IPS DF 19.7 (cell line): ENCODE data around the gene KIRREL3.

ENCODE experiments used
- DNase-seq: peaks from one replicate; pipeline ENCODE4 v3.0.0-alpha.2; 2013; ENCODE audit warnings: low read depth, low spot score

Gene KIRREL3

DNA sequence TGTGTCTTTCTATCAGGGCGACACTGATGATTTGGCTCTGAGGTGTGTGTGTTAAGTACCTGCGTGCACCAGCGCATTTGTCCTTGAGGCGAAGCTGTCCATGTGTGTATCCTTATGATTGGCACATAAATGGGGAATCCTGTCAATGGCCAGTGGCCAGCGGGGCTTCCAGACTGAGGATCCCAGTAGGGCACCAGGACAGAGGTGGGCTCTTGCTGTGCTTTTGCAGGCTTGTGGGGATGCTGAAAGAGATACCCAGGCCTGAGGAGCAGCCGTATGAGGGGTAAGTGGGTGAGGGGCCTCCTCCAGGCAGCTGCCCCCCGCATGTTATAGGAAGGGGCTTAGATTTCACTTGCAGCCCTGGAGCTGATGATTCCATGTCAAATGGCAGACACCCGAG is 488.3 kb downstream of the KIRREL3 start:
- DNase-seq = no peak

DNA sequence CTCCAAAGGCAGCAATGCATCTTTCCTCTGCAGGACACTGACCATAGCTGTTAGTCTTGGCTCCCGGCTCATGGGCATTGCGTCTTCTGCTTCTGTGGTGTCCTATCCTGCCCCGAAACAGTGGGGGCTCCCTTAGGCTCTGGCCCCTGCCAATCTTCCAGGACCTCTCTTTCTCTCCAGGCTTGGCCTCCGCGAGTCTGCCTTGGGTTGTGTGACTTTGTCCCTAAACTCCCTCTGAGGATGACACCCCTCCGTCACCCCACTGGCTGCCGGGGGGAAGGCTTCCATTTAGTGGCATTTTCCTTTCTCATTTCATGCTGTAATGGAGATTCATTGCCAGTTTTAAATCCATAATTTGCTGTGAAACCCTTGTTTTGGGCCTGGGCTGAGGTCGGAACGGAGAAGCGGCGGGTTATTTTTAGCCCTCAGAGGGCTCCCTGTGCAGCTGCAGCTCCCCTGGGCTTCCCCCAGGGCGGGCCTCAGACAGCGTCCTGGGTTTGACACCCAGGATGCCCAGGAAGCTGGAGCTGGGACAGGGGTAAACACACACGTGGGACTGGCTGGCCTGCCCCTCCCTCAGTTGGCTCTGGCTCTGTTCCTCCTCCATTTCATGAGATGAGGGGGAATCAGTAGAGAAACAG is 489.0 kb downstream of the KIRREL3 start:
- no peak for DNase-seq

DNA sequence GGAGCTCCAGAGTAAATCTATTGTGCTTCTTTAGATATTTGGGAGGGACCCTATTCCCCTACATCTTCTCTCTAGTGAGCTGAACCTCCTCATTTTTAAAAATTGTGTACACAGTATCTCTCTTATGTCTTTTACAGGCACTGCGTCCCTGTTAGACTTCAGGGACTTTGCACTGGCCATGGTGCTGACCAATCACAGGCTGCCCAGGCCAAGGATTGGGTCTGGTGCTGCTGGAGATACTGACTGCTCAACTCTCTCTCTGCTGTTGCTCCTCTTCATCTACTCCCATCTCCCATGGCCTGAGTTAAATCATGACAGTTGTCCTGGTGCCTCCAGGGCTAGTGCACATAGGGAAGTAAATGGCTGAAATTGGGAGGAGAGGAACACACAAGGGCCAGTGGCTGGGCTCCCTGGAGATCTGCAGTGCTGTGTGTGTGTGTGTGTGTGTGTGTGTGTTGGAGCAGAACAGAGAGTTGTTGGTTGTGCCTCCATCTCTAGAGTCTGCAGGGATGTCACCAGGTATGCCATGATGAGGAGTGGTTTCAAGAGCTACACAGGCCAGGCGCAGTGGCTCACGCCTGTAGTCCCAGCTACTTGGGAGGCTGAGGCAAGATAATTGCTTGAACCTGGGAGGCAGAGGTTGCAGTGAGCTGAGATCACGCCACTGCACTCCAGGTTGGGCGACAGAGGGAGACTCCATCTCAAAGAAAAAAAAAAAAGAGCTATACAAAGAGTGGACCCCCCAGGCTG is 489.8 kb downstream of the KIRREL3 start:
- DNase-seq = no peak

GRCh38 chr11:126507646-126508045 is 492.9 kb downstream of the KIRREL3 start:
- no peak for DNase-seq

GRCh38 chr11:126506789-126507188 is 493.8 kb downstream of the KIRREL3 start:
- no peak for DNase-seq

GRCh38 chr11:126502982-126503381 is 497.6 kb downstream of the KIRREL3 start:
- DNase-seq = no peak

GRCh38 chr11:126502159-126502558 is 498.4 kb downstream of the KIRREL3 start:
- DNase-seq = no peak

DNA sequence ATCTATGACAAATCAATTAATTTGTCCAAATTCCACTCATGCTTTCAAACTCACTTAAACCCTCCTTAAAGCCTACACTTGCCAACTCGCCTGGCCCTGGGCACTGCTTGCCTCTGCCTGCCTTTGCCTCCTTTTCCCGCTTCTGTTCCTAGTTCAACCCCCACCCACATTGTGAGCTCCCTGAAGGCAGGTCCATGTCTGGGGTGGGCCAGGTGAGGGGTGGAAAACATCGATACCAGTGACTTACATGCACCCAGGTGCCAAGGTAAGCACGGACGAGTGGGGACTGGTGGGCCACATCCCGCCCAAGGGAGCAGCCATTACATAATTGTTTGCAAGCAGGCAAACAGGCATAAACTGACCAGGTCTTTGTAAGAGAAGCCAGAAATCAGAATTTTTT is 498.9 kb downstream of the KIRREL3 start:
- no peak for DNase-seq

DNA sequence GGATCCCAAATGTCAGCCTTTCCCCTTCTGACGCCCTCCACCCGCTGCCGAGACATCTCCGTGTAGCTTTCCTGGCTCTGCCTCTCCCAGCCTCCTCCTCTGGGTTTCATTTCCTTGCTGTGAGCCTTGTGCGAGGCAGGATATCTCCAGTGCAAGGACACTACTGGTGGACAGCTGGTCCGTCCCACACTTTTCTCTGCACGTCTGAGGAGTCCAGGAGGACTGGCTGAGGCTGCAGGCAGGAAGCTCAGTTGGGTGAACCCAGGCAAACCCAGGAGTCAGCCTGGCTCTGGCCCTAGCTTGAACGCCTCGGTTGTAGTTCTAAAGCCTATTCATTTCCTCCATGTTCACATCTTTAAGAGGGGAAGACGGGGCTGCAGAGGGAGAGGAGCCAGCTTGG is 499.6 kb downstream of the KIRREL3 start:
- DNase-seq = no peak

- no peak for DNase-seq
Measured at GRCh38 chr11:126499131-126499752, 501.3 kb downstream of the KIRREL3 start.

- no peak for DNase-seq
Measured at GRCh38 chr11:126498281-126498680, 502.3 kb downstream of the KIRREL3 start.

GRCh38 chr11:126497581-126498122 is 502.9 kb downstream of the KIRREL3 start:
- DNase-seq = no peak

- no peak for DNase-seq
Measured at GRCh38 chr11:126496576-126497337, 503.8 kb downstream of the KIRREL3 start.

DNA sequence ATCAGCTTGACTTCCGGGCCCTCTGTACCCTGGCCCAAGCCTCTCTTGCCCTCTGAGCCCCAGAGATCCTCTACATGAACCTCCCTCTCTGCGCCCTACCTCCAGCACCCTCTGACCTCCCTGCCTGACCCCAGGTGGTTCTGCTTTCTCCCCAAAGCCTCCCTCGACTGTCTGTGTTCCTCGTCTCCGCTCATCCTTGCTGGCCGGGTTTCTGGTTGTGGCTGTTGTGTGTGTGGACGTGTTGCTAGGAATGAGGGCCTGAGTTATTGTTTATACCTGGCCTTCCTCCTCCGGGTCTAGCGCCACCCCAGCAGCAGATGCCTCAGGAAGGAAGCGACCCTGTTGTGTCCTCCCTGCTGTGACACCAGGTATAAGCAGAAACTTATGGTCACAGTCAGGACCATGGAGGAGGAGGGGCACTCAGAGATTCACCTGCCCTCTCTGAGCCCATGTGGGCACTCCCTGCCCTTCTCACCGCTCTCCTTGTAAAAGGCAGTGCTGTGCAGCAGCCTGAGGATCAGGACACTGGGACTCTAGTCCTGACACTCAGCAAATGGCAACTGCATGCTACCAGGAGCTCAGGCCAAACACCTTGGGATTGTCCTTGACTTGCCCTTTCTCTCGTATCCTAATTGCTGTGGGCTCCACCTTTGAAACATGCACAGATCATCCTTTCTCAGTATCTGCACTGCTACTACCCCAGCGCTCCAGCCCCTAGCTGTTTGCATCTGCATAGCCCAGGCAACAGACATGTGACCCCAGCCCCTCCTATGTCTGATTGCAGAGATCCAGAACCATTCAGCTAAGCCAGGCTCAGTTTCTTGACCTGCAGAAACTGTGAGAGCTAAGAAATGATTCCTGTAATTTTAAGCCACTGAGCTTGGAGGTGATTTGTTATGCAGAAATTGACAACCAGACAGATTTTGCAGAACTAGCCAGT is 505.0 kb downstream of the KIRREL3 start:
- DNase-seq = no peak

DNA sequence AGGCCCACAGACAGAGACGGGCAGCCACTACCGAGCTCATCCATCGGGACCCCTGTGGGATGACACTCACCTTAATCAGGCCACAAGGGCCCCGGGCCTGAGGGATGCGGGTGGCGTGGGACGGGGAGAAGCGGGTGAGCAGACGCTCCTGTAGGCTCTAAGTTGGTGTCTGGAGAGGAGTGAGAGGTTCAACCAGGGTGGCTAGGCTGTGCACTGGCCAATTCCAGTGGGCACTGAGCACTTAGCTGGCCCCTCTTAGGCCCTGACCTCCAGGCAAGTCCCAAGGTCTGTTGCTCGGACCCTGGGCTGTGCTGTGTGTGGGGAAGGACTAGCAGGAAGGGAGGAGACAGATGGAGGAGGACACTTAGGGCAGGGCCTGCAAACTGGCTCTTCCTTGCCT is 505.7 kb downstream of the KIRREL3 start:
- no peak for DNase-seq

DNA sequence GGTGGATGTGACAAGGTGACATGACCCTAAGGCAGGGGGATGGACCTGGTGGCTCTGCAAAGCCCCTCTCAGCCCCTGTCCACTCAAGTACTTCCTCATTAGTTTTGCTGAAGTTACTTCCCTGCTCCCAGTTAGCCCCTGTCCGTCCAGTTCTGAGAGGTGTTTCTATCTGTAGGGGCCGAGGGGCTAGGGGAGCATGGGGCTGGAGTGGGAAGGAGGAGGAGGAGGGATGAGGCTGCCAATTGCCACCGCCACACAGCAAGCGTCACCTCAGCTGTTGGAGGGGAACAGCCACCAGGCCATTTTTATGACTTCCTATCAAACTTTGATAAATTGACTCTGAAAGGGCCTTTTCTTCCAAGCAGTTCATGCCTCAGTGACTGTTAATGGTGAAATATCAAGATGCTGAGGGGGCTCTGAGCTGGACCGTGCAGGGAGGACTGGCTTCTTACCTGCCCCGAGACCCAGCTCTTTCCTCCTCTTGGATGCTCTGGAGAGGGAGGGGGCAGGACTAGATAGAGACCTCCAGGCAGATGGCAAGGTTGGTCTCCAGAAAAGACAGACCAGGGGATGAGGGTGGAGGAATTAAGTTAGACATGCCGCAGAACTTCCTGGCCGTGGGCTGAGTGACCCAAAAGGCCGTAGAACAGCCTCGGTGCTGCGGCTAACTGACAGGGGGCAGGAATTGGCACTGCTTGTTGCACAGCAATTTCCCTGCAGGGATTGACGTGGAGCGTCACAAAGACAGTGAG is 508.1 kb downstream of the KIRREL3 start:
- no peak for DNase-seq

GRCh38 chr11:126491092-126491491 is 509.5 kb downstream of the KIRREL3 start:
- peak; percentile 15 for DNase-seq

GRCh38 chr11:126489836-126490660 is 510.5 kb downstream of the KIRREL3 start:
- no peak for DNase-seq
